ENCODE results near the gene VPS13A.

DNA sequence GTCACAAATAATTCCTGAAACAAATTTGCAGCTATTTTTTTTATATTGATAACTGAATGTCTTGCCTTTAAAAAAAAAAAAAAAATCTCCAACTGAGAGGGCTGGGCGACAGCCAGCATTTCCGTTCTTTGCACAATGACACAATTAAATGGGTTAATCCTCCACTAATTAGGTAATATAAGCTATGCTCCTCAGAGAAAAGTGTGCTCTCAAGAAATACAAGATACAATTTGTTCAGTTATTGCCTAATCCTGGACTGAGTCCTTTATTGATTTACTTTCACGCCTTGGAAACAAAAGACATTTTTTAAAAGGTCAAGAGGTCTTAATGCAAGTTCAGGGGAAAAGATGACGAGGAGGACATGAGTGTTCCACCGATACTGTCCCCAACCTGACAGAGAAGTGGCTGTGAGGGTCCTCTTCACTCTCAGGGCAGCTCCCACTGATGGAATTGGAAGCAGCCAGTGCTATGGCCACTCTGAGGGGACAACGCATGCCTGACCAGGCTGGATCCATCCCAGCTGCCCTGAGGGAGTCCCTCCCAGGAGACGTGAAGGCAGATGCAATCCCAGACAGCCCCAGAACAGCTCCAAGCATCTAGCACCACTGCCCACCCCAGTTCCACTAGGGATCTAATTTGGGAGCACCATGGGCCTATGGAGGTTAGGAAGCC lies 250.1 kb downstream of the VPS13A start:
- no peak for TF ChIP-seq POLR2AphosphoS5 (IDR thresholded peaks at IDR 0.05; ENCODE audit: low read depth, low read length)
- TF ChIP-seq POLR2A (IDR thresholded peaks at IDR 0.05; ENCODE audit: low read depth, low read length), result no peak
